SH-SY5Y (cell line): Measurements from ENCODE around the gene LOC101059915.

Experiments
- GATA2 ChIP-seq: IDR thresholded peaks from 2 replicates; pipeline ENCODE4 v1.6.1; 2011; ENCODE audit warnings: mild to moderate bottlenecking, low read depth, low read length
- GATA3 ChIP-seq: IDR thresholded peaks from 2 replicates; pipeline ENCODE4 v1.6.1; 2011; ENCODE audit warnings: low read depth, mild to moderate bottlenecking, low read length, moderate library complexity

GRCh38 chrX:71636438-71637252 lies 30.7 kb upstream of the LOC101059915 start:
- TF ChIP-seq GATA3 (no peak), GATA2 (no peak)
